ENCODE results near the gene CCNF.
"Not testable (repeated sequence)": the region's sequence is repeated elsewhere in the genome, so short reads cannot be mapped to it uniquely, and the experiment has no call there.

Gene CCNF

DNA sequence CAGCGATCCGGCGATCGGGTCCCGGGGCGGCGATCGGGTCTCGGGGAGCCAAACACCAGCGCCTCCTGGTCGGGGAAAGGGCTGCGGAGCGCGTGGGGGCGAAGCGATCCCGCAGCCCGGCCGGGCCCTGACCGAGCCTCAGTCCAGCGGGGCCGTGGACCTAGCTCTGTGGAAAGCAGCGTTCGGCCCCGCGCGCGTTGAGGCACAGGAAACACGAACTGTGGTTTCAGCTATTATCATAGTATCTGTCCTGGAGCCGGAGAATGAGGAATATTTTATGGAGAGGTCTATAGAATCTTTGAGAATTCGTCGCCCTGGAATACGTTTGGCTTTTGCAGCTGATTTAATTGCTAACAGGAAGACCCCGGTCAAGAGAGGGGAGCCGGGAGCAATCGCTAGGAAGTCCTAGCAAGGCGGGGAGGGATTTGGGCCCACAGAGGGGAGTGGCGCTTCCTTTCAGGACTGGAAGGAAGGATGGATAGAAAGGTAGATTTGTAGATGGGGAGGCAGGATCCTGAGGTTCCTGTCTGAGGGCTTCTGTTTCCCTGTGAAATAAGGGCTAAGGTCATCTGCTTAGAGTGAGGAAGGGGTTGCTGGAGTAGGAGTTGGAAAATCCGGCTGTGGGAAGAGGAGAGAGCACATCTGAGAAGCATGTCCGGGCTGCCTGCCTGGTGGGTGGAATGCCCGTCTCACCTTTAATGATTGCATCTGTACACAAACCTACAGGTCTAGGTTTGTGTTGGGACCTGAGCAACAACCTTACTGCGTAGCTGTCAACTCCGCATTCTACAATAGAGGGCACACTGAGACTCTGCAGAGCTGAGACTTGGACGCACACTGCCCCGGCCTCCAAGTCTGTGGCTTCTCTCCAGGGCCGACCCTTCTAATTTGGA is 770 bp downstream of the CCNF start:
- DNase-seq, result no peak

DNA sequence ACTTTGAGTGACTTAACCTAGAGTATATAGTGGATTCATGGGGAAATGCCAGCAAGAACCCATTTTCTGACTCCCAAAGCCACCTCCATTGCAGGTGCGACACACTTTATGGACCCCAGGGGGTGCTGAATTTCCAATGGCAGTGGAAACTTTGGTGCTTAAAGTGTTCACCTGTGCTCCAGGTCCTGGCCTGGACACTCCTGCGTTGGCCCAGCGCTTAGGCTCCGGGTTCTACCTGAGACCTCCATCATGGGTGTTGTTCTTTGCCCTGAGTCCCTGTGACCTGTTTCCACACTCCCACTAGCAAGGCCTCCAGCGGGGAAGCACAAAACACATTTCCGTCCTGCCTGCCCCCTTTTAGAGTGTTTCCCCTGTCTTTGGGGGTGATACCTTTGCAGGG is 3.0 kb downstream of the CCNF start:
- no peak for DNase-seq

DNA sequence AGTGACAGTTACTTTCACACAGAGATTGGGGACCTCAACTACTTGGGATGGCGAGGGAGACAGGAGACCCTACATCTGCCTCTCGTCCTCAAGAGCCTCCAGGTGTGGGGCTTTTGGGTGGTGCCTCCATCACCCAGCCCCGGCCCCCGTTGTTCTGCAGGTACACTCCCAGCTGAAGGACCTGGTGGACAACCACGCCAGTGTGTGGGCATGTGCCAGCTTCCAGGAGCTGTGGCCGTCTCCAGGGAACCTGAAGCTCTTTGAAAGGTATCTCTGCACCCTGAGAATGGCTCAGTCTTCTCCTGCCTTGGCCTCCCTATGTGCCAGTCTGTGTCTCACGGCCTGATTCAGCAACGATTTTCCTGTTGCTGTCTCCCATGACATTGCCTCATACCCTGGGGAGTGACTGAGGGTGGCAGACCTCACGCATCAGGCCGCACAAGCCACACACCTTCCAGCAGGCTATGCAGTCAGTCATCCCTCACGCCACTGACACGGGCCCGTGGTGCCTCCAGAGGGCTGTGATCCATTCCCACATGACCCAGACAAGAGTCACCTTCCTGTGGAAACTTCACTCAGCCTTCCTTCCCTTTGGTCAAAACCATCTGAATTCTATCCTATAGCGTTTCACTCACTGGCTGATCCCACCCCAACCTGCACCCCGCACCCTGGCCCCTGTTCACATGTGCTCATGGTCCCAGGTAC is 3.7 kb downstream of the CCNF start:
- DNase-seq, result no peak

DNA sequence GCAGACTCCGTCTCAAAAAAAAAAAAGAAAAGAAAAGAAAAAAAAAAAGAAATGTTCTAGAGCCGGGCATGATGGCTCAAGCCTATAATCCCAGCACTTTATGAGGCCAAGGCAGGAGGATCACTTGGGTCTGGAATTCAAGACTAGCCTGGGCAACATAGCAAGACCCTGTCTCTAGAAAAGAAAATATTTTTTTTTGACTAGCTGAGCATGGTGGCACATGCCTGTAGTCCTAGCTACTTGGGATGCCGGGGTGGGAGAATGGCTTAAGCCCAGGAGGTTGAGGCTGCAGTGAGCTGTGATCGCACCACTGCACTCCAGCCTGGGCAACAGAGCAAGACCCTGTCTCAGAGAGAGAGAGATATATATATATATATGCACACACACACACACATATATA is 6.0 kb downstream of the CCNF start:
- not testable (repeated sequence) for DNase-seq

DNA sequence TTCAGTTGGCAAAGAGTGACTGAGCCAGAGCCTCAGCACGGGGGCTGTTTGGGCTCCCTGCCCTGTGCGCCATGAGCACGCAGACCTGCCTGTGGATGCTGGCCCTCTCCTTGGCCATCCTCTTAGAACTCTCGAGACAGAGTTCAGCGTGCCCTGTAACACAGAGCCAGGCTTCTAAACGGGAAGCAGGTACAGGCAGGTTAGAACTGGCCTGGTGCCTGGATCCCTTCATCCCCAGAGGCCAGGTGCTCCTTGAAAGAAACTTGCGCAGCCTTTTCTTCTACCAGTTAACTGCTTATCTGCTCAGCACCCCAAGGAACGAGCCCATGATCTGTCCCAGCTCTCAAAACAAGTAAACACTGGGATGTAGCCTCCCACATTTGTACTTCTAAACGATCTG is 6.9 kb downstream of the CCNF start:
- DNase-seq, result no peak

DNA sequence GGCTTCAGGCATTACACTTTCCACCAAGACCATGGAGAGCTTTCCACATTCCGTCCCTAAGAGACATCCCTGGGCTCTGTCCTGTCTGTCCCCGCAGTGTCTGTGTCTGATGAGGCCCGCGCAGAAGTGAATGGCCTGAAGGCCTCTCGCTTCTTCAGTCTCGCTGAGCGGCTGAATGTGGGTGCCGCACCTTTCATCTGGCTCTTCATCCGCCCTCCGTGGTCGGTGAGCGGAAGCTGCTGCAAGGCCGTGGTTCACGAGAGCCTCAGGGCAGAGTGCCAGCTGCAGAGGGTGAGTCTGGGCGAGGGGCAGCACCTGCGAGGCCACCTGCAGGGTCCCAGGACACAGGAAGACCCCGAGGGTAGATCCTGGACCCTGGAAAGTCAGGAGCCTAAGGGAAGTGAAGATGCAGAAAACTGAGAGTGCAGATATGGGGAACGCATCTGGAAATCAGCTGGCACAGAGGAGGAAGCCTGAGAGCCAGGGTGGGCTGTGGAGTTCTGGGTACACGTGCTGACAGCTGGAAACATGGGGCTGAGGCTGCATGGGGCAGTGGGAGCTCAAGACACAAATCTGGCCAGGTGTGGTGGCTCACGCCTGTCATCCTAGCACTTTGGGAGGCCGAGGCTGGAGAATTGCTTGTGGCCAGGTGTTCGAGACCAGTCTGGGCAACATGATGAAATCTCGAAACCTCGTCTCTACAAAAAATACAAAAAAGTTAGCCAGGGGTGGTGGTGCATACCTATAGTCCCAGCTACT is 8.0 kb downstream of the CCNF start:
- no peak for DNase-seq

DNA sequence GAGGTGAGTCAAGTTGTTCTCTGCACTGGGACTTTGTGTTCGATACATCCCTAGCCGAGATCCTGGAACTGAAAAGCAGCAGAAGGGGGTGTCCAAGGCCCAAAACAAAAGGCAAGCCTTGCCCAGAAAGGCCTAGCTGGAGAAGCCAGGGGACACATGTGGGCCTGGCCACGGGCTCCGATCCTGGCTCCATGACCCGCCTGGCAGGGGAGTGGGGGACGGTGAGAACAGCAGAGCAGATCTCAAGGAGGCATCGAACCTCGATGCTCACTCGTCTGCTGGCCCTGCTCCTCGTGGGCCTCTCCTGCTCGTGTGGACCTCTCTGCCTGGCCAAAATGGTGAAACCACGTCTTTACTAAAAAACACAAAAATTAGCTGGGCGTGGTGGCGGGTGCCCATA is 8.9 kb downstream of the CCNF start:
- no peak for DNase-seq

DNA sequence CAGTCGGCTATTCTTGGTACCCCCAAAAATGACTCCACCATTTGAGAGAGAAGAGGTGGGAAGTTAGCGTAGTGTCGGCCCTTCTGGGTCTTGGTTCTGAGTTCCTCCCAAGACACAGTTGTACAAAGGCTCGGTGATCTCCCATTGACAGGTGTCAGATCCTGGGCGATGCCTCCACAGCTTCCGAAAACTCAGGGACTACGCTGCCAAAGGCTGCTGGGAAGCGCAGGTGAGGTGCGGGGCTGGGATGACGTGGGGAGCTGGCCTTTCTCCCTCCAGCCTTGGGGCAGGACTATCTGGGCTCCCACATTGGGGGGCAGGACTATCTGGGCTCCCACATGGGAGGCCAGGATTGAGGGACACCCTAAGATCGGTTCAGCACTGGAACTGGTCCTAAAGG is 10.4 kb downstream of the CCNF start:
- no peak for DNase-seq

DNA sequence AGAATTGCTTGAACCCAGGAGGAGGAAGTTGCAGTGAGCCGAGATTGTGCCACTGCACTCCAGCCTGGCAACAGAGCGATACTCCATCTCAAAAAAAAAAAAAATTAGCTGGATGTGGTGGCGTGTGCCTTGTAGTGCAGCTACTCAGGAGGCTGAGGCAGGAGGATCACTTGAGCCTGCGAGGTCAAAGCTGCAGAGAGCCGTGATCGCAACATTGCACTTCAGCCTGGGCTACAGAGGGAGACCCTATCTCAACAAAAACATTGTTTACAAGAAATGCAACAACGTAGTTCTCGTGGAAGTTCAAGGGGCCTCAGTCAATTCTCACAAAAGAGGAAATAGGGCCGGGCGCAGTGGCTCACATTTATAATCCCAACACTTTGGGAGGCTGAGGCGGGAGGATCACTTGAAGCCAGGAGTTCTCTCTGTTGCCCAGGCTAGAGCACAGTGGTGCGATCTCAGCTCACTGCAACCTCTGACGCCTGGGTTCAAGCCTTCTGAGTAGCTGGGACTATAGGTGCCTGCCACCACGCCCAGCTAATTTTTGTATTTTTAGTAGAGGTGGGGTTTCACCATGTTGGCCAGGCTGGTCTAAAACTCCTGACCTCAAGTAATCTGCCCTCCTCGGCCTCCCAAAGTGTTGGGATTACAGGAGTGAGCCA is 12.0 kb downstream of the CCNF start:
- DNase-seq, result not testable (repeated sequence)

DNA sequence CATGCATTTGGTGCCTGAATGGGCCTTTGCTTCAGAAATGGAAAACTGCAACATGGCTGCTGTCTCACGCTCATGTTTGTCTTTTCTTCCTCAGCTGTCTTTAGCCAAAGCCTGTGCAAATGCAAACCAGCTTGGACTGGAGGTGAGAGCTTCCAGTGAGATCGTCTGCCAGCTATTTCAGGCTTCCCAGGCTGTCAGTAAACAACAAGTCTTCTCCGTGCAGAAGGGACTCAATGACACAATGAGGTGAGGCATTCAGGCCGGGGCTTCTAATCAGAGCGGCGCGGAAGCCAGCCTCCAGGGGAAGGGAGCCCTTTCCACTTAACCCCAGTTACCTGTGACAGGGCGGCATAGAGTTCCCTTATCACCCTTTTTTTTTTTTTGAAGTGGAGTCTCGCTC is 14.3 kb downstream of the CCNF start:
- no peak for DNase-seq

DNA sequence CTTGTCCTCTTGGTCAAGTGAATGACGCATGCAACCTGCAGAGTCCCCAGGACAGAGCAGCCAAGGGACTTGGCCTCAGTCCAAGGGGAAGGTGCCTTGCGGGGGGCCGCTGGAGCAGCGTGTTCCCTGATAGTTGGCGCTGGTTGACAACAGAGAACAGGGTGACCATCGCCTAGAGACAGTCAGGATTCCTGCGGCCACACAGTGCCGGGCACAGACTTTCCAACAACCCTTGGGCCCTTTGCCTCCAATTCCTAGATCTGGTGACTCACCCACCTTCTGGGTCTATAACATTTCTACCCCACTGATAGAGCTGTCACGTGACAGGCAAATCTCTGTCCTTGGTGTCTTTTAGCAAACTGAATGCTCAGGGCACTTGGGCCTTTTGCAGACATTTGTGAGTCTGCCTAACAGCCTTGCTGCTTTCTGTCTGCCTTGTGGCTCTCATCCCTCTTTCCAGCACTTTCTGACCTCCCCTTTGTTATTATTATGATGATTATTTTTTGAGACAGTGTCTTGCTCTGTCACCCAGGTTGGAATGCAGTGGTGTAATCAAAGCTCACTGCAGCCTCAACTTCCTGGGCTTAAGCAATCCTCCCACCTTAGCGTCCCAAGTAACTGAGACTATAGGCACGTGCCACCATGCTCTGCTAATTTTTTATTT is 18.8 kb downstream of the CCNF start:
- no peak for DNase-seq

DNA sequence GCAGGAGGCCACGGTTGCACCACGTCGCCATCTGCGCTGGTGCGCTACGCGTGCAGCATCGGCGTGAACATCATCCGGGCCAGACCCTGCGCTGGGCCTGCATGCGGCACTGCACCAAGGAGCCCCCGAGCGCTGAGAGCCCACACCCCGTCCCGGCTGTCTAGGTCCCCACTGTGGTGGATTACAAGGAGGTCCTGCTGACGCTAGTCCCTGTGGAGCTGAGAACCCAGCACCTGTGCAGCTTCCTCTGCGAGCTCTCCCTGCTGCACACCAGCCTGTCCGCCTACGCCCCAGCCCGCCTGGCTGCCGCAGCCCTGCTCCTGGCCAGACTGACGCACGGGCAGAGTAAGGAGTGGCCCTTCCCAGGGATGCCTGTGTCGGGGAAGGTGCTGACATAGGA is 19.9 kb downstream of the CCNF start:
- DNase-seq, result no peak

DNA sequence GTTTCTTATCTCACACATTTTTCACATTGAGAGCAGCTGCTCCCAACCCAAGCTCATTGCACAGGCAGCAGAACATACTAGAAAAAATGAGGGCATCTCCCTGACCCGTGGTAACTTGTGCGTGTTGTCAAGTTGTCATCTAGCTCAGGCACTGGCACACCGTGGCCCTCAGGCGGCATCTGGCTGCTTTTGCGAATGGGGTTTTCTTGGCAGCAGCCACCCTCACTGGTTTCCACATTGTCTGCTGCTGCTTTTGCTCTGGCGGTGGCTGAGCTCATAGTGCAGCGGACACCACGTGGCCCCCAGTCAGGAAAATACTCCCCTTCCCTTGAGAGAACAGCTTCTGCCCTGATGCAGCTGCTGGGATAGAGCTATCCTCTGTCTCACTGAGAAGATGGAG is 21.3 kb downstream of the CCNF start:
- DNase-seq, result no peak

DNA sequence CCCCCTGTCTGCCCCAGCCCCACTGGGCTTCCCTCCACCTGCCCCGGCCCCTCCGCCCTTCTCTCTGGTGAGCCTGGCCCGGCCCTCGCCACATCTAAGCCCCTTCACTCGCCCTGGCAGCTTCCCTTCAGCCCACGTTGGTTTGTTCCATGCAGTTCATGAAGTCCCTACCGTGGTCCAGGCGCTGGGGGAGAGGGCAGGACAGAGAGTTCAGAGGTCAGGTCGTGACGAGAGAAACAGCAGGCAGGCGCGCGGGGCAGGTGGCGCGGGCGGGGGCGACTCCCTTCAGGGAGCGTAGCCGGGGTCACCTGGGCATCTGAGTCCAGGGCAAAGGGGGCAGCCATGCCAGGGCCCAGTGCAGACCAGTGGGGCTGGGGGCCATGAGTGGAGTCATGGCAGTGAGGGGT is 21.7 kb downstream of the CCNF start:
- no peak for DNase-seq

DNA sequence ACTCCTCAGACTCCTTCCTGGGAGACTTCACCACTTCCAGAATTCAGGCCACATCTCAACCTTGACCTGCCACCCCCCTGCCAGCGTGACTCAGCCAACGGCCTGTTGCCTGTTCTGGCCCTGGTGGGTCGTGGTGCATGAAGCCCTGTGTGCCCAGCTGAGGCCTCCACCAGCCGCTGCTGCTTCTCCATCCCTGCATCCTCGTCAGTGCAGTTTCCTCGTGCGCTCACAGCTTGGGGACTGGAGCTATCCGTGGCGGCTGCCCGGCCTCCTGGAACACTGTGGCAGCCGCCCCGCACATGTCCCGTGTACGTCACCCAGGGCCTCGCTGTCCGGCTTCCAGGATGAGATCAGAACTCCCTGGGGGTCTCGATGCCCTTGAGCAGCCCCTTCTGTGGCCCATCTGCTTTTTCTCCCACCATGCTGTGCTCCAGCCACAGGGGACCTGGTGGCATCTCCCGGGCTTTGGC is 22.6 kb downstream of the CCNF start:
- DNase-seq, result no peak

DNA sequence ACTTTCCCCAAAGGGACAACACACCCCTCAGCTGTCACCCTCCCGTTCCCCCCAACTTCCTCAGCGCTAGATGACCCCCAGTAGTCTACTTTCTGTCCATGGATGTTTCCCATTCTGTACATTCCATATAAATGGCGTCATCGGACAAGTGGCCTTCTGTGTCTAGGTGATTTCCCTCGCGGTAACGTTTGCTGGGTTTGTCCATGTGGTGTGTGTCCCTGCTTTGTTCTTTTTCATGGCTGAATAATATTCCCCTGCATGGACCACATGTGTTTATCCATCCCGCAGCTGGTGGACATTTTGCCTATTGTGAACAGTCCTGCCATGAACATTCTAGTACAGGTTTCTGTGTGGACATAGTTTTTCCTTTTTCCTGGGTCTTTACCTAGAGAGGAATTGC is 23.4 kb downstream of the CCNF start:
- no peak for DNase-seq

DNA sequence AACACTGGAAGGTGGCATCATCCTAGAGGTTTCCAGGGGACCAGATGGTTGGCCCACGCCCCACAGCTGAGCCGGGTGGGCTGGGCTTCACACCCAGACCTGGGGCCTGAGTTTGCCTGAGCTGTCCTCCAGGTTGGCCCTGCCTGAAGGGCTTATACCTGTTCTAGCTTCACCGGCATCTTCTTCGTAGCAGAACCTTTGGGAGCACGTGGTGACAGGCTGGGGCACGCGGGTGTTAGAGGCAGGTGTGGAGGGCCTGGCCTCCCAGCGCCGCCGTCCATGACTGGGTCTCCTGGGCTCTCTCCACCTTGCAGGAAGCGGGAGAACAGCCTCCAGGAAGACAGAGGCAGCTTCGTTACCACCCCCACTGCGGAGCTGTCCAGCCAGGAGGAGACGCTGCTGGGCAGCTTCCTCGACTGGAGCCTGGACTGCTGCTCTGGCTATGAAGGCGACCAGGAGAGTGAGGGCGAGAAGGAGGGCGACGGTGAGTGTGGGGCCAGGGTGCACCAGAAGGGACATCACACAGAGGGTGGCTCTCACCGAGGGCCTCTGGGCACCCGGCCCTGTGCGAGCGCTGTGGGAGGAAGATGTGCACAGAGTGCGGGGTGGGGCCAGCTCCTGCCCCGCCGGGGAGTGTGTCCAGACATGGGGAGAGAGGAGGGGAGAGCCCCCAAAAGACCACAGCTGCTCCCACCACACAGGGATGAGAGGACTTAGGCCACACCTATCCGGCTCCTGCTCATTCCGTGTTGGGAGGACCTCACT is 26.0 kb downstream of the CCNF start:
- DNase-seq, result no peak

DNA sequence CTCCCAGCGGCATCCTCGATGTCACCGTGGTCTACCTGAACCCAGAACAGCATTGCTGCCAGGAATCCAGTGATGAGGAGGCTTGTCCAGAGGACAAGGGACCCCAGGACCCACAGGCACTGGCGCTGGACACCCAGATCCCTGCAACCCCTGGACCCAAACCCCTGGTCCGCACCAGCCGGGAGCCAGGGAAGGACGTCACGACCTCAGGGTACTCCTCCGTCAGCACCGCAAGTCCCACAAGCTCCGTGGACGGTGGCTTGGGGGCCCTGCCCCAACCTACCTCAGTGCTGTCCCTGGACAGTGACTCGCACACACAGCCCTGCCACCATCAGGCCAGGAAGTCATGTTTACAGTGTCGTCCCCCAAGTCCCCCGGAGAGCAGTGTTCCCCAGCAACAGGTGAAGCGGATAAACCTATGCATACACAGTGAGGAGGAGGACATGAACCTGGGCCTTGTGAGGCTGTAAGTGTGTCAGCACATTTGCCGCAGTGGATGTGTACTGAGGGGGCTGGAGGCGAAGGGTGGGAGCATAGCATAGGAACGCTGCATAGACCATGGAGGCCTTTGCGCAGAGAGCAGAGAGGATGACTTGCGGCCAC is 27.4 kb downstream of the CCNF start:
- no peak for DNase-seq

DNA sequence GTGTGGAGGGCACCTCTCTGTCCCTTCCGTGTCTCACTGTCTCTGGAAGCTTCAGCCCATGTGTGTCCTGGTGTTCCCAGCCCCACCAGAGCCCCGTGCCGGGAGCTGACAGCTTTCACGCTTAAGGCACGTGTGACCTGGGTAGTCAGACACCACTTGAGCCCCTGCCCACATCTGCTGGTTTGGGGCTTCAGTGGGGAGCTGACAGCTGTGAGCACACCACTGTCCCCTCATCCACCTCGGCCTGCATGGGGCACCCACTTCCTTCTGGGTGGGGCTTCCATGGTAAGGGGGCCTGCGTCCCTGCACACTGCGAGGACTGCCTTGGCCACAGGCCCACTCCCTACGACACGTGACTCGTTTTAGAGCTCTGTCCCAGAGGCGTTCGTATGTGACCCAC is 28.0 kb downstream of the CCNF start:
- no peak for DNase-seq

DNA sequence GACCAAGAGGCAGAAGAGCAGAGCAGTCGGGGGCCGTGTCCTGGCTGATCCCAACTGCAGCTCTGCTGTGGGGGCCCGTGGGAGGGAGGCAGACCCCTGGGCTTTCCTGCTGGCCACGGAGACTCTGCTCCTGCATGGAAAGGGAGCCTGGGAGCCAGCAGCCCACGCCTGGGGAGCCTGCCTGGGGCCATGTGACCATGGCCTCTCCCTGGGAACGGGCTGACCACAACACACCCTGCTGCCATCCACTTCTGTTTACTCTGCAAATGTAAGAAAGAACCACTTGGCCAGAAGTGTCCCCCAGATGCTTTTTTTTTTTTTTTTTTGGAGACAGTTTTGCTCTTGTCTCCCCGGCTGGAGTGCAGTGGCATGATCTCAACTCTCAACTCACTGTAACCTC is 28.7 kb downstream of the CCNF start:
- DNase-seq, result no peak

All from KG1 (cell line).